HG03558 (cell line): ENCODE results near the gene TIAM2.
A peak's percentile ranks its signal among the peaks of the same experiment; 100 is the strongest.
"Not testable (repeated sequence)": the region's sequence is repeated elsewhere in the genome, so short reads cannot be mapped to it uniquely, and the experiment has no call there.

Source experiments
- ATAC-seq: cut with Tn5 transposase; IDR thresholded peaks from one replicate; pipeline ENCODE4 v1.9.1; 2021; ENCODE audit warnings: moderate number of reproducible peaks; ENCODE audit not compliant: unreplicated experiment; ENCODE audit errors: extremely low read depth

Gene TIAM2

DNA sequence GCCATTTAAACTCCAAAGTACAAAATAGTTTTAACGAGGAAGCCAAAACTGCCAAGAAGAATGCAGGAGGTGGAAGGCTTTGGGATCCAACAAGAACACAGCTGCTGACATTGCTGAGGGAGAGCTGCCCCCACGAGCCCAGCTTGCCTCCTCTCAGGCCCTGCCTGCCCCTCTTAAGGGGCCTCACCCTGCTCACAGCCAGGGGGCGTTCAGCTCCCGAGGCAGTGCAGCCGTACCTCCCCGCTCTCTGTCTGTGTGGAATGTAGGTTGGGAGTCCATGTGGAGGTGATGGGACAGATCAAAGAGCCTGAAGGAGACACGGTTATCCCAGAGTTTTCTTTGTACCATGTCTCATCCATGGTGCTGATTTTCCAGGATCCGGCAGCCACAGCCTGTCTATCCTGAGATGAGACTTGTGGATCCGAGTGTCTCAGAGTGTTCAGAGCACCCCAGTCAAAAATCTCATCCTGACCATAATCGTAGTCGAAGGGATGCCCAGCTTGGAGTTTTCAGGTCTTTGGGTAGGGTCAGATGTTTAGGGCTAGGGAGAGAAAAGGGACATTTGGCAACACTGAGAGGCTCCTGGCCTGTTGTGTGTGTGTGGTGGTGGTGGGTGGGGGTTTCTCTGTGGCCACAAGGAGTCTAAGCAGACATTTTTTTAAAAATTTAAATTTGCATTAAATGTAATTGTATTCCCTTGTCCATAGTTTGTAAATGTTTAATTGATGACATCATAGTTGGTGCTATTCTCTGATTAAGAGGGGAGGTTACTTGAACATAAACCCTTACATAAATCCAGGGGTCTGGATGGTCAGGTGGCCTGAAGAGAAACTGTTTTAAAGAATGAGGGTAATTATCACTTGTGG, 157.3 kb downstream of the TIAM2 start:
- no peak for ATAC-seq

DNA sequence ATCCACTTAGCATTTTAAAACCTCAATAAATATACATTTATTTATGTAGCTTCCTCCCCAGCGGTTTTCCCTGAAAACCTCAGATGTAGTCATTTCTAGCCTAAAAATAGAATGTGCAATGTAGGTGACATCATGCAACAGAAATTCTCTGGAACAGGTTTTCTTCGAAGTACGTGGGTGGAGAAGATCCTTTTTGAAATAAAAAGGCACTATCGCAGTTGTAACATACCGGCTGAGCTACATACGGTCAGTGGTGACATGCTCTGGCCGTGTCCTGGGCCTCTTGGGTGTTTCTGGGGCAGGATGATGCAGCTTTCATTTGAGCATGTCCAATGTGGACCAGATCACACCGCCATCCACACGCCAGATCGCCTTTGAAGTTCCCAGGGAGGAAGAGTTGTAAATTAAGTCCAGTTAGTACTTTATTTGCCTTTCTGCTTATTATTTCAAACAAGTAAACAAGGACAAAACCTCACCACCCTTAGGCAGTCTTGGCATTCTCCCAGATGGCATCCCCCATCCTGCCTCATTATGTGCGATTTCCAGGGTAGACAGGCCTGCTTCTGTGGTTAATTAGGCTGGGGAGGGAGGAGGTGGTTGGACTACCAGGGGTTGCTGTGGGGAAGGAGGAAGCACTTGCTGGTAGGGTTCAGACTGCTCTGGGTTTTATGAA, 159.2 kb downstream of the TIAM2 start:
- ATAC-seq: no peak

DNA sequence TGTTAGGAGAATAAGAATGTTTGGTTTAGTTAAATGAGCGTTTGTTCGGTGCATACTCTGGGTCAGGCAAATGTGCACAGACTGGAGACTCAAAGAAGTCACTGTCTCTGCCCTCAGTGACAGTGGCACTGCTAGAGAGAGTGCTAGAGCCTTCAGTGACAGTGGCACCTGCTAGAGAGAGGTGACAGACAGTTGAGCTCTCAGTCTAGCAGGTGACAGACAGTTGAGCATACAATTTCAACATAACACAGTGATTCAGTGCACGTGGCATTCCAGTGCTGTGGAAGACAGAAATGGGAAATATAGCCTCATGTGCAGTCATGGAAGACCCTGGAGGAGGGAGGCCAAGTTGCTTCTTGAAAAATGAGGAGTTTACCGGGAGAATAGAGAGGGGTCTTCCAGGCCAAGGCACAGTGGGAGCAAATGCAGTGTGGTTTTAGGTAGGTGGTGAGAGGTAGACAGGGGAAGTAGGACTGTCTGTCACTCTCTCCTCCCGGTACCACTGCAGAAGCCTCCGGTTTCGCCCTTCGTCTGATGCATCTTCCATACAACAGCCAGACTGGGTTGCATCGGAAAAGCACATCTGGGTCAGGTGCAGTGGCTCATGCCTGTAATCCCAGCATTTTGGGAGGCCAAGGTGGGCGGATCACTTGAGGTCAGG, 160.8 kb downstream of the TIAM2 start:
- ATAC-seq: no peak

DNA sequence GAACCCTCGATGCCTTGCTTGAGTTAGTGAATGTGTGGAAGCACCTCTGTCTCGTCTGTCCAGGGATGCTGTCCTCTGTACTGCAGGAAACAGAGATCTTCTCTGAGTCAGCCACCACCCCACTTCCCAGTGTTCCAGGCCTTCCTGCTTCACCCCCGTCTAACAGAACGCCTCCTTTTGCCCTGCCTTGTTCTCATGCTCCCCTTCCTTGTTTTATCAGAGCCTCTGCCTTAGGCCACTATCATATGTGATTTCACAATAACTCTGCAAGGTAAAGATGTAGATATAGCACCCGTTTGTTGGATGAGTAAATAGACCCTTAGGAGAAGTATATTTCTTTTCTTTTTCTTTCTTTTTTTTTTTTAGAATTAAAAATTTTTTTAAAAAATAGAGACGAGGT, 162.0 kb downstream of the TIAM2 start:
- no peak for ATAC-seq

DNA sequence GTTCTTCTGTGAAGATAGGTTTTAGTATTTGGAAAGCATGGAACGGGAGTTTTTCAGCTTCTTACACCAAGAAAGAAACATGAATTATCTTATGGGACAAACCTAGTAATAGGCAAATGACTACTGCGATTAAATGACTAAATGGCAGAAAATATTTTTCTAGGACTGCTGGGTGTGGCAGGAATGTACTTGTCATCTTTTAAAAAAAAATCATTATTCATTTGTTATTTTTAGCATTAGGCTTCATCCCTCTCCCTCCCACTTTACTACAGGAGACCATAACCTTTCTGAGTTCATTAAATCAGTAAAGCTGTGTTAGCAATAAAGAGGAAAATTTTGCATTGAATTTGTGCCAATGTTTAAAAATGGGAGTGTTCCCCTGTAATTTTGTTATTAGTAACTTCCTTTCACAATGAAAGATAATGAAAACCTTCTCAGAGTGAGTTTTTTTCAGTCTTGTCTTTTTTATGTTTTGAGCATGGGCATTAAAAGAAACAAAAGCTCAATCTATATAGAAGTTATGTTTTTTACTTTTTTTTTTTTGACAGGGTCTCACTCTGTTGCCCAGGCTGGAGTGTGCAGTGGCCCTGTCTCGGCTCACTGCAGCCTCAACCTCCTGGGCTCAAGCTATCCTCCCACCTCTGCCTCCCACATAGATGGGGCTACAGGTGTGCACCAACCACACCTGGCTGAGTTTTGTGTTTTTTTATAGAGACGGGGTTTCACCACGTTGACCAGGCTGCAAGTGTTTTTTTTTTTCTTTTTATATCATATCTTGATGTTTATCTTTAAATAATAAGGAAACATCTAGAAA, 163.1 kb downstream of the TIAM2 start:
- no peak for ATAC-seq

DNA sequence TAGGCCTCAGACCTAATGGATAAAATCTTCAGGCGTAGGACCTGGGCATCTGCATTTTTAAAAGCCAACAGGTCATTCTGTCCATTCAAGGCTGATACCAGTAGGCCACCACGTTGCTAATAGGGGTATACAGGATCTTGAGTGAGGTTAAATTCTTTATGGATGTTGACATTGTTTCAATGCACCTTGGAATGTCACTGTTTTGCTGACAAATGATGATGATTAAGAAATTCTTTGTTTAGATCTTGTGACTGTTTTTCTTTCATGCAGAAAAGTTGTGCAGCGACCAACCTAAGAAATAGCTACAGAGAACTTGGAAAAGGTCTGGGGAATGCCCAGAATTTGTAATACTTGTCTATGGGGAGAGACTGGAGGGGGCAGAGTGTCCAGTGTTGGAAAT, 167.6 kb downstream of the TIAM2 start:
- no peak for ATAC-seq

DNA sequence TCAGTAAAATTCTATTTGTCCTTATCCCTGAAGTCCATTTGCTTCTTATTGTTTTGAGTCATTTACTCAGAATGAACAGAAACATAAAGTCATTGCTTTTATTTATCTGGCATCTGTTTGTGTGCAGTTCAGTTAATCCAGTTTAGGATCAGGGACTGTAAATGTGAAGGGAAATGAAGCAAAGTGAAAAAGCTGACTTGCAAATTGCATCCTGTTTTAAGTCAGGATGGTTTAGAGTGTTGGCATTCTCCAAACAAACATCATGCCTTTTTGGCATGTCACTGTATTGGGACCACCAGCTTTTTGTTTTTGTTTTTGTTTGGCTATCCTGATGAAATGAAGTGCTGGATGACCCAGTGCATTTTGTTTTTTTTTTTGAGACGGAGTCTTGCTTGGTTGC, 168.5 kb downstream of the TIAM2 start:
- no peak for ATAC-seq

DNA sequence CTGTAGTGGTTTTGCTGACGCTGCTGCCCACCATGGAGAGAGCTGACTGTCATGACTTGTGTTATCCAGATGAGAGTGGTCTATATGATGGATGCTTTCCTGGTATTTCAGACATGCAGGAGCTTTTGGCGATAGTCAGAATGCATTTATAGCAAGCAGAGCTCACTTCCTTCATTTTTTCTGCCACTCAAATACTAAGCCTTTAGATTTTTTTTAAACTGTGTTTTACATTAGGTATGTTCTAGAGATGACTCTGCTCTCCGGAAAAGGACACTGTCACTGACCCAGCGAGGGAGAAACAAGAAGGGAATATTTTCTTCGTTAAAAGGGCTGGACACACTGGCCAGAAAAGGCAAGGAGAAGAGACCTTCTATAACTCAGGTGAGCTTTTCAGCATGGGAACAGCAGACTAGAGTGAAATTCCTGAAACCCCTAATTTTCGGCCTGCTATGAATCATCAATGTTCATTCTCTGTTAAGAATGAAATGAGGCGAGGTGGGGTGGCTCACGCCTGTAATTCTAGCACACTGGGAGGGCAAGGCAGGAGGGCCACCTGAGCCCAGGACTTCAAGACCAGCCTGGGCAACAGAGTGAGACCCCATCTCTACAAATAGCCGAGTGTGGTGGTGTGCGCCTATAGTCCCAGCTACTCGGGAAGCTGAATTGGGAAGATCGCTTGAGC, 170.1 kb downstream of the TIAM2 start:
- ATAC-seq: no peak

DNA sequence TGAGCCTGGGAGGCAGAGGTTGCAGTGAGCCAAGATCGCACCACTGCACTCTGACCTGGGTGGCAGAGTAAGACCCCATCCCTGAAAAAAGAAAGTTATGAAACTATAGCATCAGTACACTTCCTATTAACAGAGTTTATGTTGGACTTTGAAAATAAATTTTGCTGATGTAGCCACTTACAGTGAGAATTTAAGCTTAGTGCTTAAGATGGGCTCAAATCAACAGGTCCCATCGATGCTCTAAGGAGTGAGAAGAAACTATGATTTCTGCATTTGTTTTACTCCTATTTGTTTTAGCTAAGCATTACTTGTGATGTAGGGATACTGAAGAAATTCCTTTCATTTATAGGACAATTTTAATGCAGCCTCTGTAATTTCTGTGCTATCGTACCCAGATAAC, 175.4 kb downstream of the TIAM2 start:
- ATAC-seq: no peak

DNA sequence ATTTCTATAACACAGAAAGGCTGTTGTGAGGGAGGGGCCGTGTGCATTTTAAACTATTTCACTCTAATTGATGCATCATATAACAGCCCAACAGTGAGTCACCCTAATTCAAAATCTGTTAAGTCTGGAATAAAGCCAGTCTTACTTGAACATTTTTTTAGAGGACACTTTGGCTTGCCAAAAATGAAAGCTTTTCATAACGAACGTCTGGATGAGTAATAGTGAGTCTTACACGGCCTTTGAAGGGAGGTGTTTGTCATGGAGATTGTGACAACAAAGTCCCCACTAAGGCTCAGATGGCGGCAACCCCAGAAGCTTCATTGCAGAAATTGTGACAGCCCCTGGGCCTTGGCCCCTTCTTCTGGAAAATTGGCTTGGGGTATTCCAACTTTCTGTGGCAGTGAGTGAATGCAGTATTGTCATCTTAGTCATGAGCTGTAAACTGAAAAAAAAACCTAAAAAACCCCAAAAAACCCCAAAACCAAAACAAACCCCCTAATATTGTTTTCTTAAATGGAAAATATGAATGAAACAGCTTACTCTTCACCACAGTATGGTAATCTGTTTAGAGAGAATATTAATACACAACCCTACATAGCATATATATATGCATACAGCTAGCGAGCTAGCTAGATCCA, 176.1 kb downstream of the TIAM2 start:
- ATAC-seq: peak; percentile 79

DNA sequence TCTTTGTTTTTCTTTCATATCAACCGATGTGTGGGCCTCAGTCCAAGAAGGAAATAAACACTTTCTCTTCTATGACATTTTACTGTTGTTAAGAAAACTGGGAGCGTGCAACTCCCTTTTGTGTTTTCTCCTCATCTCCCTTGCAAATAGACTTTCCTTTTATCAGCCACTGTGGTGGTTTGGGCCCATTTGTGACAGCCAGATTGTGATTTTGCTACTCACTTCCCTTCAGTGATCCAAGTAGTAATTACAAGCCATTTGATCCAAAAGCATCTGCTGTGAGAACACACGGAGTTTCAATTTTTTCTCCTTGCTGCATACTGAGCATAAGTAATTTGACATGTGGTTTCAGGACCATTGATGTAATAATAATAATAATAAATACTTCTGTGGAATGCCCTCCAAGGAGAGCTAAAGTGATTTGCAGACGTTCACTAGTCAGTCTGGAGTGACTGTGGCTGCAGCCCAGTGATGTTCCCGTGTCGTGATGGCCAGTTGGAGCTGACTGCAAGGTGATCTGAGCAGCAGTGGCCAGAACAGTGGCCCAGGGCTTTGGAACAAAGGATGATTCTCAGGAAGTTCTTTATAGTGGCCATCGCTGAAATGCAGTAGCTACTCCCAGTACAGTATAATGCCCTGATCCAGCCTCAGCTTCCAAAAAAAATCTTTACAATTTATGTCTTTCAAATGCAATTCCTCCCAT, 176.8 kb downstream of the TIAM2 start:
- ATAC-seq: no peak

DNA sequence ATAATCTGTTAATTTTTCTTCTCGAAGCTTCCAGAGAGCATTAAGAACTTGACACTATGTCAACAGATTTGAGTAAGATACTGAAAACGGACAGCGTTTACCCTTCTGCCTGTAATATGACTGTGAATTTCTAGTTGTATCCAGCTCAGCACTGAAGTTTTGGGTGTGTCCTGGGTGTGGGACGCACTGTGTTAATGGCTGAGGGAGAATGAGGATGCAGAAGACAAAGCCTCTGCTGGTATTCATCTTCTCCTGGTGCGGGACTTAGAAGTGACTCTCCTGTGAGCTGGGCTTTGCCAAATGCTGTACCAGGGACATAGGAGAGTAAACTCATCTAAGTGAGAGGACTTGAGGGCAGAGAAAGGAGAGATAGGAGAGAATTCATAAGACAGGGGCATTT, 178.4 kb downstream of the TIAM2 start:
- ATAC-seq: no peak

DNA sequence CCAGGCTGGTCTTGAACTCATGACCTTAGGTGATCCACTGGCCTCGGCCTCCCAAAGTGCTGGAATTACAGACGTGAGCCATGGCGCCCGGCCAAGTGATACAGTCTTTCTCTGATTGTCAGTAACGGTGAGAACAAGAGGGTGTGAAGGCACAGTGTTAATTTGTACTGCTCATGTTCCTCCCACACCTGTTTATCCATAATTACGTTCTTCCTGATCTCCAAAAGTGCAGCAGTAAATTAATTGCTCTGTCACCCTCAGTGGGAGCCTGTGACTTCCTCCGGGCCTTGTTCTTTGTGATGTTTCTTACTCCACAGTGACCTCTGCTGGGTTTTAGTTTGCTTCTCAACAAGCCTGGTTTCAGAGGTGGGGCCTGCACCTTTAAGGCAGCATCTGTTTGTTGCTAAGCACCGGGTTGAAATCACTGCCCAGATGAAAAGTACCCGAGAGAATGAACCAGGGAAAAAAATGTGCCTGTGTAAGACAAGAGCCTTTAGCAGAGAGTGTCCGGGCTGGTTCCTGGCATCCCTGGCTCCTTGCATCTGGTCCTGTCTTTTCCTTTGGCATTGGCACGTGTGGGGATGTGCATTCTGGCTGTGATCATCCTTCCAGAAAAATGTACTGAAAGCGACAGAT, 179.6 kb downstream of the TIAM2 start:
- peak; percentile 30 for ATAC-seq

DNA sequence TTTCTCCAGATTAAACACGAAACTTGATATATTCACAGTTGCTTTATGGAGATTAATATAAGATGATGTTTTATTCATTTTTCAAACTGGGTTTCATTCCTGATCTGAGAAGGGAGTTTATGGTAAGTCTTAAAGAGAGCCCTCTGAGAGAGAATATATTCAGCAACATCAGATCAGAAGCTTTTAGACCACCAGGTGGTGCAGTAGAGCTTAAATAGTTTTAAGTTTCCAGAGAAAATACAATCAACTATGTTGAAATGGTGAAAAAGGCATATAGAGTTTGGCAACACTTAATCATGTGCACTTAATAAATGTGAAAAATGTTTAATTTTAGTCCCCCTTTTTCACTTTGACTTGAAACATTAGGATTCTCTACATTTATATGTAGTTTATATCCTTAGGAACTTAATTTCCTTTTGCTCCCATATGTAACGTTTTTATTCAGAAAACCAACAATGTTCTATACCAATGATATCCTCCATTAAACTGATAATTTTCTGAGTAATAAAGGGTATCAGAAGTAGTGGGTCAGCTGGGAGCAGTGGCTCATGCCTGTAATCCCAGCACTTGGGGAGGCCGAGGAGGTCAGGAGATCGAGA, 182.3 kb downstream of the TIAM2 start:
- no peak for ATAC-seq

DNA sequence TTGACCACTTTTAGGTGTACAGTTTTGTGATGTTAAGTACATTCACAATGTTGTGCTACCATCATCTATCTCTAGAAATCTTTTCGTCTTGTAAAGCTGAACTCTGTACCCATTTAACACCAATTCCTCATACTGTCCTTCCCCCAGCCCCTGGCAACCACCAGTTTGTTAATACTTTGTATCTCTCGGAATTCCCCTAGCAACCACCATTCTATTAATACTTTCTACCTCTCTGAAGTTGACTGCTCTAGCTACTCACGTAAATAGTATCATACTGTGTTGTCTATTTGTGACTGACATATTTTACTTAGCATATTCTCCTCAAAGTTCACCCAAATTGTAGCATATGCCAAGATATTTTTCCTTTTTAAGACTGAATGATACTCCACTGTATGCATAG, 186.4 kb downstream of the TIAM2 start:
- ATAC-seq: peak; percentile 62

DNA sequence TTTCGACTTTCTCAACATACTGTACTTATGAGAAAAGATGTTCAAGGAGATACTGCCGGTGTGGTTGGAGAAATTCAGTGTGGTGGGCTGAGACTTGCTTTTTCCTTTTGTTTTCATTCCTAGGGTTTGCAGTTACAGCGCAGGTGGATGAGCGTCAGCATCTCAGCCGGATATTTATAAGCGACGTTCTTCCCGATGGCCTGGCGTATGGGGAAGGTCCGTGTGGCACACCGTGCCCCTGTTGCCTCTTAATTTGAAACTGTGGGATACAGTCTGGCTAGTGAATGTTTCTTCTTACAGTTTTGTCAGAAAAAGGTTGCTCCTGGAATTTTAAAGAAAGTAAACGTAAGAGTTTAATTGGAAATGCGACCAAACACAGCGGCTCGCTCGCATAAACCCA, 187.0 kb downstream of the TIAM2 start:
- ATAC-seq: no peak

DNA sequence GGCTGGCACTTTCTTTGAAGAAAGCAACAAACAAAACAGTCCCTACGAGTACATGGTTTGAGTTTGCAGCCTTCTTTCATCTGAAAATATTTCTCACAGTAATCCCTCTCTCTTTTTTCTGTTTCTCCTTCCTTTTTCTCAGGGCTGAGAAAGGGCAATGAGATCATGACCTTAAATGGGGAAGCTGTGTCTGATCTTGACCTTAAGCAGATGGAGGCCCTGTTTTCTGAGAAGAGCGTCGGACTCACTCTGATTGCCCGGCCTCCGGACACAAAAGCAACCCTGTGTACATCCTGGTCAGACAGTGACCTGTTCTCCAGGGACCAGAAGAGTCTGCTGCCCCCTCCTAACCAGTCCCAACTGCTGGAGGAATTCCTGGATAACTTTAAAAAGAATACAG, 188.0 kb downstream of the TIAM2 start:
- no peak for ATAC-seq

DNA sequence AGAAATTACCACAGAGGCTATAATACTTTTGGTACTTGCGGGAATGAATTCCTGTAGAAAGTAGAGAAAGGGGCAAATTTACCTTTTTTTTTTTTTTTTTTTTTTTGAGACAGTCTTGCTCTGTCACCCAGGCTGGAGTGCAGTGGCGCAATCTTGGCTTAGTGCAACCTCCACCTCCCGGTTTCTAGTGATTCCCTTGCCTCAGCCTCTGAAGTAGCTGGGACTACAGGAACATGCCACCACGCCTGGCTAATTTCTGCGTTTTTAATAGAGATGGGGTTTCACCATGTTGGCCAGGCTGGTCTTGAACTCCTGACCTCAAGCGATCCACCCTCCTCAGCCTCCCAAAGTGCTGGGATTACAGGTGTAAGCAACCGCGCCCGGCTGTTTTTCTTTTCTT, 189.9 kb downstream of the TIAM2 start:
- not testable (repeated sequence) for ATAC-seq
